HTERT RPE-1 (cell line): ENCODE measurements around the gene TCF4.

Source experiments
- in situ Hi-C: fragments of 300-500 bp; cut with MboI; formaldehyde crosslinking; loops from 4 replicates; pipeline ENCODE4 v1.14.3; 2020; ENCODE audit warnings: low sequenced_read_pairs

The TCF4 gene

GRCh38 chr18:55587418-55588110, 428 bp downstream of the TCF4 start:
- in situ Hi-C loops = no loop called here

GRCh38 chr18:55585920-55586561, 2.0 kb downstream of the TCF4 start:
- in situ Hi-C loops = no loop called here

GRCh38 chr18:55585065-55585919, 2.7 kb downstream of the TCF4 start:
- in situ Hi-C loops = no loop called here

GRCh38 chr18:55584201-55584600, 3.8 kb downstream of the TCF4 start:
- in situ Hi-C loops = no loop called here

- in situ Hi-C loops = no loop called here
These were observed 5.7 kb downstream of the TCF4 start for GRCh38 chr18:55582325-55582724.

- in situ Hi-C loops = no loop called here
These were observed 8.3 kb downstream of the TCF4 start for GRCh38 chr18:55579501-55580270.

GRCh38 chr18:55577812-55578539, 10.0 kb downstream of the TCF4 start:
- in situ Hi-C loops = no loop called here

GRCh38 chr18:55576001-55576400, 12.0 kb downstream of the TCF4 start:
- in situ Hi-C loops = no loop called here

GRCh38 chr18:55575066-55575465, 12.9 kb downstream of the TCF4 start:
- in situ Hi-C loops = no loop called here

- in situ Hi-C loops = no loop called here
These were observed 14.6 kb downstream of the TCF4 start for GRCh38 chr18:55573386-55573785.

- in situ Hi-C loops = no loop called here
These were observed 17.0 kb downstream of the TCF4 start for GRCh38 chr18:55570966-55571365.

- in situ Hi-C loops = no loop called here
These were observed 21.5 kb downstream of the TCF4 start for GRCh38 chr18:55566456-55566935.

- in situ Hi-C loops = no loop called here
These were observed 28.3 kb downstream of the TCF4 start for GRCh38 chr18:55559739-55560138.

- in situ Hi-C loops = no loop called here
These were observed 30.8 kb downstream of the TCF4 start for GRCh38 chr18:55557211-55557610.

- in situ Hi-C loops = no loop called here
These were observed 32.5 kb downstream of the TCF4 start for GRCh38 chr18:55555395-55556027.

- in situ Hi-C loops = no loop called here
These were observed 35.3 kb downstream of the TCF4 start for GRCh38 chr18:55552526-55553189.

GRCh38 chr18:55551227-55551626, 36.8 kb downstream of the TCF4 start:
- in situ Hi-C loops = no loop called here

GRCh38 chr18:55550471-55550870, 37.5 kb downstream of the TCF4 start:
- in situ Hi-C loops = no loop called here

GRCh38 chr18:55549474-55550104, 38.4 kb downstream of the TCF4 start:
- in situ Hi-C loops = no loop called here
